SK-N-SH treated with all-trans-retinoic acid at 6 μM for 48 hours (cell line): Measurements from ENCODE around the gene IGSF8.

Experiments
- ATAC-seq: fragments of 200-7000 bp; cut with Tn5 transposase; 3 replicates; pipeline ENCODE4 v1.9.1; 2020; ENCODE audit warnings: mild to moderate bottlenecking, moderate library complexity
- ARNTL ChIP-seq: fragments of 450-650 bp; formaldehyde crosslinking; IDR thresholded peaks from 2 replicates; pipeline ENCODE4 v1.5.0; 2020; ENCODE audit warnings: low read depth, mild to moderate bottlenecking, moderate library complexity, borderline replicate concordance
- CREB5 ChIP-seq: fragments of 250-450 bp; sonication (Bioruptor Pico); IDR thresholded peaks from 2 replicates; pipeline ENCODE4 v1.5.1; 2020; ENCODE audit warnings: low read depth, mild to moderate bottlenecking, moderate library complexity
- CSDC2 ChIP-seq: fragments of 250-450 bp; sonication (Bioruptor Pico); IDR thresholded peaks from 2 replicates; pipeline ENCODE4 v1.5.0; 2020; ENCODE audit warnings: mild to moderate bottlenecking, moderate library complexity
- CSRNP3 ChIP-seq: fragments of 250-450 bp; sonication (Bioruptor Pico); IDR thresholded peaks from 2 replicates; pipeline ENCODE4 v1.5.1; 2021; ENCODE audit warnings: mild to moderate bottlenecking, moderate library complexity
- ESRRG ChIP-seq: fragments of 250-450 bp; sonication (Bioruptor Pico); IDR thresholded peaks from 2 replicates; pipeline ENCODE4 v1.6.1; 2021; ENCODE audit warnings: mild to moderate bottlenecking
- GLIS3 ChIP-seq: fragments of 250-450 bp; sonication (Bioruptor Pico); IDR thresholded peaks from 2 replicates; pipeline ENCODE4 v1.5.0; 2020; ENCODE audit warnings: mild to moderate bottlenecking, moderate library complexity
- ISL1 ChIP-seq: fragments of 250-450 bp; sonication (Bioruptor Pico); IDR thresholded peaks from 2 replicates; pipeline ENCODE4 v2.1.2; 2022; ENCODE audit warnings: mild to moderate bottlenecking, moderate library complexity
- OSR1 ChIP-seq: fragments of 250-450 bp; sonication (Bioruptor Pico); IDR thresholded peaks from 2 replicates; pipeline ENCODE4 v1.8.0; 2022; ENCODE audit warnings: moderate library complexity, mild to moderate bottlenecking, inconsistent platforms
- PATZ1 ChIP-seq: fragments of 250-450 bp; sonication (Bioruptor Pico); IDR thresholded peaks from 2 replicates; pipeline ENCODE4 v1.8.0; 2020; ENCODE audit warnings: mild to moderate bottlenecking, moderate library complexity, borderline replicate concordance
- PPARA ChIP-seq: fragments of 250-450 bp; sonication (Bioruptor Pico); IDR thresholded peaks from 2 replicates; pipeline ENCODE4 v1.5.0; 2020; ENCODE audit warnings: mild to moderate bottlenecking, borderline replicate concordance
- RARB ChIP-seq: fragments of 250-450 bp; sonication (Bioruptor Pico); IDR thresholded peaks from 2 replicates; pipeline ENCODE4 v1.8.0; 2021; ENCODE audit warnings: mild to moderate bottlenecking, moderate library complexity
- SNAI2 ChIP-seq: fragments of 250-450 bp; sonication (Bioruptor Pico); IDR thresholded peaks from 2 replicates; pipeline ENCODE4 v1.5.0; 2020; ENCODE audit warnings: mild to moderate bottlenecking, moderate library complexity
- TCF4 ChIP-seq: fragments of 250-450 bp; sonication (Bioruptor Pico); IDR thresholded peaks from 2 replicates; pipeline ENCODE4 v1.8.0; 2021; ENCODE audit warnings: mild to moderate bottlenecking, moderate library complexity, borderline replicate concordance
- TOX ChIP-seq: fragments of 250-450 bp; sonication (Bioruptor Pico); IDR thresholded peaks from 2 replicates; pipeline ENCODE4 v1.8.0; 2021; ENCODE audit warnings: mild to moderate bottlenecking, moderate library complexity, borderline replicate concordance
- TSHZ2 ChIP-seq: fragments of 250-450 bp; sonication (Bioruptor Pico); IDR thresholded peaks from 2 replicates; pipeline ENCODE4 v1.5.0; 2020; ENCODE audit warnings: mild to moderate bottlenecking, moderate library complexity
- ZC3H10 ChIP-seq: fragments of 250-450 bp; sonication (Bioruptor Pico); IDR thresholded peaks from 2 replicates; pipeline ENCODE4 v1.5.1; 2021; ENCODE audit warnings: mild to moderate bottlenecking, moderate library complexity
- ZFP3 ChIP-seq: fragments of 250-450 bp; sonication (Bioruptor Pico); IDR thresholded peaks from 2 replicates; pipeline ENCODE4 v1.5.0; 2020; ENCODE audit warnings: mild to moderate bottlenecking, moderate library complexity
- ZFP30 ChIP-seq: fragments of 450-650 bp; formaldehyde crosslinking; IDR thresholded peaks from 2 replicates; pipeline ENCODE4 v1.5.0; 2022; ENCODE audit warnings: mild to moderate bottlenecking, moderate library complexity
- ZNF565 ChIP-seq: fragments of 450-650 bp; formaldehyde crosslinking; conservative IDR thresholded peaks from 2 replicates; pipeline ENCODE4 v1.5.0; 2020; ENCODE audit warnings: low read depth, mild to moderate bottlenecking, moderate library complexity
- ZNF70 ChIP-seq: fragments of 450-650 bp; formaldehyde crosslinking; IDR thresholded peaks from 2 replicates; pipeline ENCODE4 v1.5.0; 2020; ENCODE audit warnings: mild to moderate bottlenecking, moderate library complexity
- ZNF8 ChIP-seq: fragments of 450-650 bp; formaldehyde crosslinking; IDR thresholded peaks from 2 replicates; pipeline ENCODE4 v1.5.0; 2020; ENCODE audit warnings: mild to moderate bottlenecking, moderate library complexity

Gene IGSF8

GRCh38 chr1:160070243-160071163 lies 27.9 kb downstream of the IGSF8 start:
- ATAC-seq = peak; percentile 95
- TF ChIP-seq CSDC2 (CRISPR knock-in tag) (no peak), PATZ1 (CRISPR knock-in tag) (no peak), OSR1 (CRISPR knock-in tag) (no peak)
- TF ChIP-seq, all 23 proteins: peak for 0

- ATAC-seq = peak; percentile 56; the same call in 2 of the 3 replicates
- TF ChIP-seq CREB5 (CRISPR knock-in tag) (no peak), ZC3H10 (CRISPR knock-in tag) (no peak), ESRRG (CRISPR knock-in tag) (no peak), TOX (CRISPR knock-in tag) (no peak), PATZ1 (CRISPR knock-in tag) (no peak), RARB (no peak), ARNTL (CRISPR knock-in tag) (no peak), TSHZ2 (CRISPR knock-in tag) (no peak), CSDC2 (CRISPR knock-in tag) (no peak), TCF4 (no peak), OSR1 (CRISPR knock-in tag) (no peak), PPARA (CRISPR knock-in tag) (no peak), ISL1 (CRISPR knock-in tag) (no peak), ZNF565 (CRISPR knock-in tag) (no peak), SNAI2 (CRISPR knock-in tag) (no peak), ZFP30 (CRISPR knock-in tag) (no peak), ZNF70 (CRISPR knock-in tag) (no peak), GLIS3 (no peak)
These were observed 28.8 kb downstream of the IGSF8 start, which contains the start of gene KCNJ10 for GRCh38 chr1:160069460-160070231. KCNJ10 (minus strand) TSS chr1:160070160; CDS start chr1:160042532, 27,628 bp downstream.

- ATAC-seq = no peak
- TF ChIP-seq GLIS3 = no peak
- TF ChIP-seq ZNF70 (CRISPR knock-in tag) = no peak
- no peak for TF ChIP-seq ARNTL (CRISPR knock-in tag)
- TF ChIP-seq ZC3H10 (CRISPR knock-in tag) = no peak
- TF ChIP-seq ZNF8 (CRISPR knock-in tag) = no peak
- TF ChIP-seq CSRNP3 = no peak
- no peak for TF ChIP-seq ZFP3
- no peak for TF ChIP-seq TCF4
- no peak for TF ChIP-seq SNAI2 (CRISPR knock-in tag)
These were observed 30.2 kb downstream of the IGSF8 start for GRCh38 chr1:160068225-160068624.
